GM12878 (cell line): ENCODE measurements around the gene ZNF691. TPM values are rescaled to one million over a fixed set of nuclear protein-coding genes. Genes with fewer than 3 reads are reported as not detected.

Experiments used
- ATAC-seq: fragments of 200-7000 bp; cut with Tn5 transposase; 3 replicates; pipeline ENCODE4 v1.9.1; 2020; ENCODE audit warnings: mild to moderate bottlenecking, moderate library complexity
- BruUV-seq: library from RNA; stranded (reverse); fragments of 400-500 nt; replicated peaks from 2 replicates; lab custom pipeline; 2021; lab: Mats Ljungman, UMichigan
- CTCF ChIA-PET: fragments of 300-600 bp; sonication (Branson Sonifier 250); formaldehyde crosslinking; extraction: SDS; loops from one replicate; lab custom pipeline; 2021; ENCODE audit warnings: inconsistent platforms; lab: Yijun Ruan, JAX
- POLR2A ChIA-PET: fragments of 350-600 bp; formaldehyde crosslinking; extraction: SDS; loops from one replicate; lab custom pipeline; 2021; ENCODE audit warnings: inconsistent platforms; lab: Charles Lee
- RAD21 ChIA-PET: fragments of 300-600 bp; sonication (Branson Sonifier 250); formaldehyde crosslinking; loops from one replicate; lab custom pipeline; 2023; ENCODE audit warnings: antibody characterized with exemption; ENCODE audit not compliant: unreplicated experiment; lab: Charles Lee
- SMC1A ChIA-PET: fragments of 300-600 bp; sonication (Branson Sonifier 250); formaldehyde crosslinking; loops from one replicate; lab custom pipeline; 2023; ENCODE audit not compliant: unreplicated experiment, uncharacterized antibody; lab: Charles Lee
- DNase-seq: peaks from one replicate; pipeline ENCODE4 v3.0.0-alpha.2; 2011; ENCODE audit warnings: low read depth, low spot score
- FAIRE-seq: peaks from 3 replicates; lab custom pipeline; 2011; peaks lifted over from hg19 to GRCh38; lab: Jason Lieb, UNC
- H2AFZ ChIP-seq: 2 replicates; pipeline ENCODE4 v1.6.0; 2011; ENCODE audit warnings: low read depth, low read length, control low read depth; ENCODE audit not compliant: control insufficient read depth
- H3K27ac ChIP-seq: 2 replicates; pipeline ENCODE4 v1.5.1; 2011; ENCODE audit warnings: control low read depth; ENCODE audit not compliant: control insufficient read depth, insufficient read depth
- H3K27me3 ChIP-seq, 2 experiments: replicated peaks in 1 of 2; 2 replicates each; pipeline versions ENCODE4 v1.6.0 to v1.6.1; 2011; ENCODE audit warnings: low read length in 1 of 2; ENCODE audit not compliant: control insufficient read depth in 2 of 2, insufficient read depth in 2 of 2
- H3K36me3 ChIP-seq, 2 experiments: 2 replicates each; pipeline ENCODE4 v1.5.1; 2011; ENCODE audit warnings: low read length in 1 of 2; ENCODE audit not compliant: control insufficient read depth in 2 of 2, insufficient read depth in 2 of 2
- H3K4me1 ChIP-seq: 2 replicates; pipeline ENCODE4 v1.6.1; 2011; ENCODE audit warnings: mild to moderate bottlenecking, low read length, moderate library complexity, mixed read lengths; ENCODE audit not compliant: control insufficient read depth, insufficient read depth
- H3K4me2 ChIP-seq: 2 replicates; pipeline ENCODE4 v1.6.0; 2011; ENCODE audit warnings: control low read depth; ENCODE audit not compliant: control insufficient read depth, insufficient read depth
- H3K4me3 ChIP-seq: fragments of 200-600 bp; sonication (generic); 2 replicates; pipeline ENCODE4 v1.5.1; 2016
- H3K79me2 ChIP-seq: 2 replicates; pipeline ENCODE4 v1.6.0; 2011; ENCODE audit warnings: low read length; ENCODE audit not compliant: control insufficient read depth, insufficient read depth
- H3K9ac ChIP-seq: 2 replicates; pipeline ENCODE4 v1.8.0; 2011; ENCODE audit warnings: low read length, control low read depth, mixed read lengths; ENCODE audit not compliant: control insufficient read depth, insufficient read depth
- H3K9me3 ChIP-seq: replicated peaks from 3 replicates; pipeline ENCODE4 v1.5.1; 2011; ENCODE audit warnings: mild to moderate bottlenecking, low read length; ENCODE audit not compliant: control insufficient read depth, insufficient read depth
- H4K20me1 ChIP-seq: 2 replicates; pipeline ENCODE4 v1.6.0; 2011; ENCODE audit not compliant: control insufficient read depth, insufficient read depth
- BHLHE40 ChIP-seq, 2 experiments: fragments of 450-650 bp in 1 of 2; IDR thresholded peaks; 2 replicates each; pipeline ENCODE4 v1.6.1; 2011 to 2017; ENCODE audit warnings: low read depth in 2 of 2, borderline replicate concordance in 1 of 2, improper control_type of control experiment in 1 of 2, low read length in 1 of 2, mild to moderate bottlenecking in 1 of 2
- HDGF ChIP-seq: fragments of 450-650 bp; IDR thresholded peaks from 2 replicates; pipeline ENCODE4 v1.6.1; 2016; ENCODE audit warnings: antibody characterized with exemption
- MTA3 ChIP-seq: IDR thresholded peaks from 2 replicates; pipeline ENCODE4 v1.6.1; 2012; ENCODE audit warnings: low read length, inconsistent platforms, borderline replicate concordance
- NFIC ChIP-seq: IDR thresholded peaks from 2 replicates; pipeline ENCODE4 v1.6.1; 2012; ENCODE audit warnings: low read depth, mild to moderate bottlenecking, inconsistent platforms, low read length, moderate library complexity
- SPI1 ChIP-seq: IDR thresholded peaks from 2 replicates; pipeline ENCODE4 v1.6.1; 2011; ENCODE audit warnings: low read depth, mild to moderate bottlenecking, low read length, moderate library complexity, borderline replicate concordance; ENCODE audit not compliant: insufficient read depth
- SREBF1 ChIP-seq: IDR thresholded peaks from 2 replicates; pipeline ENCODE4 v1.6.1; 2012; ENCODE audit warnings: mild to moderate bottlenecking, low read length
- SREBF2 ChIP-seq: IDR thresholded peaks from 2 replicates; pipeline ENCODE4 v1.6.1; 2012; ENCODE audit warnings: mild to moderate bottlenecking, low read length
- WGBS: methylation state at CpG from one replicate; pipeline ENCODE4 v1.1.6; 2016; ENCODE audit warnings: low lambda C conversion rate; ENCODE audit not compliant: insufficient replicate concordance, insufficient coverage; ENCODE audit errors: missing lambda C conversion rate; 5-methylcytosine and 5-hydroxymethylcytosine counted together
- in situ Hi-C: fragments of 300-500 bp; cut with MboI; formaldehyde crosslinking; loops from 9 replicates; pipeline ENCODE4 v1.14.3; 2018; ENCODE audit warnings: mixed read lengths
- intact Hi-C: fragments of 100-400 bp; cut with micrococcal nuclease; formaldehyde crosslinking; loops from one replicate; pipeline ENCODE4 v1.14.2; 2022; ENCODE audit not compliant: unreplicated experiment
- polyA plus RNA-seq, 11 experiments: library from polyadenylated mRNA; depleted of rRNA in 4 of 11; unstranded in 6 of 11; stranded (reverse) in 5 of 11; fragments of >200 nt; fragmentation: Nextera tagmentation in 4 of 11; fragmentation: Illumina TruSeq in 1 of 11; extraction: Ambion mirVana in 4 of 11; extraction: Trizol in 1 of 11; gene quantifications; 1 replicate in 1 of 11; 2 replicates in 10 of 11; pipeline versions ENCODE4 v1.2.1 to v1.2.3, GENCODE V29; 2011 to 2016; ENCODE audit warnings: inconsistent platforms in 2 of 11, missing spikeins in 2 of 11, low read depth in 1 of 11
- total RNA-seq, 4 experiments: library from RNA; depleted of rRNA in 3 of 4; stranded (reverse); fragments of >200 nt in 3 of 4; fragmentation: Illumina TruSeq in 1 of 4; extraction: Trizol in 1 of 4; gene quantifications; 2 replicates each; pipeline versions ENCODE4 v1.2.1 to v1.2.3, GENCODE V29; 2013 to 2021
- TF ChIP-seq, protein P1 (sequence below): fragments of 450-650 bp; IDR thresholded peaks from 2 replicates; pipeline ENCODE4 v1.6.1; 2017; ENCODE audit warnings: borderline replicate concordance
- TF ChIP-seq, protein P2 (sequence below): IDR thresholded peaks from 2 replicates; pipeline ENCODE4 v1.6.1; 2012; ENCODE audit warnings: mild to moderate bottlenecking, low read depth, low read length

ZNF691 gene
- total and polyA plus RNA-seq, 10 of the 15 experiments (the other 5 are each of a cell fraction or from before 2014, with no cell fraction given), result 8.5 to 16.2 (median 12.2) TPM

DNA sequence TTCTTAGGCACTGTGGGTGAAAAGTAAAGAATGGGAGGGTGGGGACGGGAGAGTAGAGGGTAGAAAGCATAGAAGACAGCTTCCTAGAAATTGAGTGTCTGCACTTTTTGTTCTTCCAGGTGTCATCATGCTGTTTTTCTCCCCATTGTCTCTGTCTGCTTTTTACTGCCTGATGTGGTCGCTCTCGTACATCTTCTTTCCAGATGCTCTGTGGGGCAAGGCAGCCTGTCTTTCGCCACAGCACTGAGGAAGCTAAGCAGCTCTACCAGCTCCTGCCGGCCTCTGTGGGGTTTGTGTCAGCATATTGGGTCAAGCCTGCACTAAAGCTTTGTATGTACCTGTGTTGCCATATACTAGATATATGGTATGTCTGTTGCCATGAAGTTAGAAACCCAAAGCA is 48.4 kb upstream of the ZNF691 start:
- ATAC-seq, result no peak
- TF ChIP-seq SREBF2, result no peak
- TF ChIP-seq, protein P1, sequence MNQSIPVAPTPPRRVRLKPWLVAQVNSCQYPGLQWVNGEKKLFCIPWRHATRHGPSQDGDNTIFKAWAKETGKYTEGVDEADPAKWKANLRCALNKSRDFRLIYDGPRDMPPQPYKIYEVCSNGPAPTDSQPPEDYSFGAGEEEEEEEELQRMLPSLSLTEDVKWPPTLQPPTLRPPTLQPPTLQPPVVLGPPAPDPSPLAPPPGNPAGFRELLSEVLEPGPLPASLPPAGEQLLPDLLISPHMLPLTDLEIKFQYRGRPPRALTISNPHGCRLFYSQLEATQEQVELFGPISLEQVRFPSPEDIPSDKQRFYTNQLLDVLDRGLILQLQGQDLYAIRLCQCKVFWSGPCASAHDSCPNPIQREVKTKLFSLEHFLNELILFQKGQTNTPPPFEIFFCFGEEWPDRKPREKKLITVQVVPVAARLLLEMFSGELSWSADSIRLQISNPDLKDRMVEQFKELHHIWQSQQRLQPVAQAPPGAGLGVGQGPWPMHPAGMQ, result no peak
- TF ChIP-seq BHLHE40 (IDR thresholded peaks at IDR 0.05; ENCODE audit: borderline replicate concordance in 1 of 2, low read depth in 2 of 2, low read length in 1 of 2), result no peak
- TF ChIP-seq HDGF, result no peak
- TF ChIP-seq NFIC, result no peak
- no peak for TF ChIP-seq MTA3
- no peak for TF ChIP-seq SREBF1
- TF ChIP-seq, protein P2, sequence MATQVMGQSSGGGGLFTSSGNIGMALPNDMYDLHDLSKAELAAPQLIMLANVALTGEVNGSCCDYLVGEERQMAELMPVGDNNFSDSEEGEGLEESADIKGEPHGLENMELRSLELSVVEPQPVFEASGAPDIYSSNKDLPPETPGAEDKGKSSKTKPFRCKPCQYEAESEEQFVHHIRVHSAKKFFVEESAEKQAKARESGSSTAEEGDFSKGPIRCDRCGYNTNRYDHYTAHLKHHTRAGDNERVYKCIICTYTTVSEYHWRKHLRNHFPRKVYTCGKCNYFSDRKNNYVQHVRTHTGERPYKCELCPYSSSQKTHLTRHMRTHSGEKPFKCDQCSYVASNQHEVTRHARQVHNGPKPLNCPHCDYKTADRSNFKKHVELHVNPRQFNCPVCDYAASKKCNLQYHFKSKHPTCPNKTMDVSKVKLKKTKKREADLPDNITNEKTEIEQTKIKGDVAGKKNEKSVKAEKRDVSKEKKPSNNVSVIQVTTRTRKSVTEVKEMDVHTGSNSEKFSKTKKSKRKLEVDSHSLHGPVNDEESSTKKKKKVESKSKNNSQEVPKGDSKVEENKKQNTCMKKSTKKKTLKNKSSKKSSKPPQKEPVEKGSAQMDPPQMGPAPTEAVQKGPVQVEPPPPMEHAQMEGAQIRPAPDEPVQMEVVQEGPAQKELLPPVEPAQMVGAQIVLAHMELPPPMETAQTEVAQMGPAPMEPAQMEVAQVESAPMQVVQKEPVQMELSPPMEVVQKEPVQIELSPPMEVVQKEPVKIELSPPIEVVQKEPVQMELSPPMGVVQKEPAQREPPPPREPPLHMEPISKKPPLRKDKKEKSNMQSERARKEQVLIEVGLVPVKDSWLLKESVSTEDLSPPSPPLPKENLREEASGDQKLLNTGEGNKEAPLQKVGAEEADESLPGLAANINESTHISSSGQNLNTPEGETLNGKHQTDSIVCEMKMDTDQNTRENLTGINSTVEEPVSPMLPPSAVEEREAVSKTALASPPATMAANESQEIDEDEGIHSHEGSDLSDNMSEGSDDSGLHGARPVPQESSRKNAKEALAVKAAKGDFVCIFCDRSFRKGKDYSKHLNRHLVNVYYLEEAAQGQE, result no peak
- TF ChIP-seq SPI1, result no peak
- CTCF ChIA-PET, result no interaction called here
- SMC1A ChIA-PET, result interaction anchor here (0.5 to 1.5 kb wide), 2 partner anchors 10 to 572 kb away, joined by 3 to 4 read pairs; no protein-coding TSS in a partner anchor
- H2AFZ ChIP-seq, result no peak overlapping the region
- in situ Hi-C loops (no loop called here), intact Hi-C loops (no loop called here)
- no peaks in the 10 kb centered on the region for H3K79me2 ChIP-seq
- H4K20me1 ChIP-seq, result no peaks in the 10 kb centered on the region
- no peak for DNase-seq
- POLR2A ChIA-PET, result no interaction called here
- H3K27me3 ChIP-seq, result no peaks in the 10 kb centered on the region
- no peaks in the 10 kb centered on the region for H3K9me3 ChIP-seq
- no peak overlapping the region for H3K27ac ChIP-seq
- H3K9ac ChIP-seq, result no peak overlapping the region
- no peaks in the 10 kb centered on the region for H3K4me1 ChIP-seq
- no peak overlapping the region for H3K4me3 ChIP-seq
- no peak overlapping the region for H3K4me2 ChIP-seq
- H3K36me3 ChIP-seq, result no peaks in the 10 kb centered on the region
- no TSS peak for BruUV-seq
- 26% methylated on average over 5 of the region's 5 CpGs for WGBS
- RAD21 ChIA-PET, result no interaction called here
- no peak for FAIRE-seq
